ENCODE results near the gene RAB34. TPM values are rescaled to one million over a fixed set of nuclear protein-coding genes. Genes with fewer than 3 reads are reported as not detected.

Gene RAB34
- total and polyA plus RNA-seq, 2 donors (not counting 3 experiments of a cell fraction or from before 2014, with no cell fraction given) = 62.3 to 113 TPM

- Histone ChIP-seq H3K9ac (replicated peaks; ENCODE audit: extremely low read depth, insufficient read depth, low read length) (peak overlapping the region; percentile 22), H4K20me1 (replicated peaks; ENCODE audit: control insufficient read depth, extremely low read depth, insufficient read depth, low read length) (no peaks in the 10 kb centered on the region), H3K4me2 (ENCODE audit: insufficient read depth, low read length) (peak overlapping the region; percentile 31), H3K79me2 (ENCODE audit: control insufficient read depth, insufficient read depth, low read length) (peaks cover 42% of the 10 kb centered on the region), H3K27me3 (ENCODE audit: control insufficient read depth in 2 of 2, insufficient read depth in 2 of 2, low read length in 2 of 2) (no peaks in the 10 kb centered on the region), H3K27ac (ENCODE audit: insufficient read depth, low read depth, low read length) (peak overlapping the region; percentile 58), H3K9me1 (replicated peaks; ENCODE audit: control insufficient read depth, extremely low read depth, insufficient read depth, low read length) (no peaks in the 10 kb centered on the region), H3K4me3 (replicated peaks in 1 of 3; ENCODE audit: insufficient read depth in 1 of 3, low read depth in 1 of 3, low read length in 3 of 3) (no peak overlapping the region), H3K4me1 (ENCODE audit: control insufficient read depth, extremely low read depth, insufficient read depth, low read length) (peaks cover 38% of the 10 kb centered on the region), H3K9me3 (replicated peaks; ENCODE audit: control insufficient read depth, insufficient read depth, low read length) (no peaks in the 10 kb centered on the region), H3K36me3 (ENCODE audit: control insufficient read depth in 2 of 2, extremely low read depth in 1 of 2, insufficient read depth in 2 of 2, low read length in 2 of 2) (peaks cover 16 to 21% of the 10 kb centered on the region in 2 experiments), H2AFZ (ENCODE audit: low read depth, low read length) (peak overlapping the region; percentile 63)
- dilution Hi-C loops (cut with MboI; ENCODE audit: extremely low pct_ligation_motif_present, low sequenced_read_pairs) = no loop called here
- ChIA-PET POLR2A (no interaction called here), CTCF (interaction anchor here (2.1 kb wide), 1 partner anchor 72 kb away, joined by 10 read pairs; no protein-coding TSS in a partner anchor)
- no TSS peak for BruUV-seq (replicated peaks)
- FAIRE-seq = no peak
- DNase-seq (ENCODE audit: low read depth, low spot score) = no peak
- intact Hi-C loops (cut with micrococcal nuclease) = loop anchor here (1.0 to 5.0 kb wide), 4 partner anchors 7 to 234 kb away; partner anchors contain the start of genes BLTP2 and PROCA1
- TF ChIP-seq MAX (IDR thresholded peaks at IDR 0.05; ENCODE audit: insufficient read depth, insufficient read length) = no peak
Measured at GRCh38 chr17:28718333-28719020, 809 bp upstream of the RAB34 start.

- Histone ChIP-seq H2AFZ (ENCODE audit: low read depth, low read length) (peak overlapping the region; percentile 69), H3K9me3 (replicated peaks; ENCODE audit: control insufficient read depth, insufficient read depth, low read length) (no peaks in the 10 kb centered on the region), H3K4me1 (ENCODE audit: control insufficient read depth, extremely low read depth, insufficient read depth, low read length) (peaks cover 28% of the 10 kb centered on the region), H3K9ac (replicated peaks; ENCODE audit: extremely low read depth, insufficient read depth, low read length) (peak overlapping the region; percentile 65), H3K4me2 (ENCODE audit: insufficient read depth, low read length) (peak overlapping the region; percentile 72), H3K79me2 (ENCODE audit: control insufficient read depth, insufficient read depth, low read length) (peaks cover 27% of the 10 kb centered on the region), H4K20me1 (replicated peaks; ENCODE audit: control insufficient read depth, extremely low read depth, insufficient read depth, low read length) (no peaks in the 10 kb centered on the region), H3K27ac (ENCODE audit: insufficient read depth, low read depth, low read length) (peak overlapping the region; percentile 76), H3K9me1 (replicated peaks; ENCODE audit: control insufficient read depth, extremely low read depth, insufficient read depth, low read length) (no peaks in the 10 kb centered on the region), H3K36me3 (ENCODE audit: control insufficient read depth in 2 of 2, extremely low read depth in 1 of 2, insufficient read depth in 2 of 2, low read length in 2 of 2) (peaks cover 3 to 11% of the 10 kb centered on the region in 2 experiments), H3K4me3 (replicated peaks in 1 of 3; ENCODE audit: insufficient read depth in 1 of 3, low read depth in 1 of 3, low read length in 3 of 3) (peak overlapping the region; percentile 19 to 60 (median 44)), H3K27me3 (ENCODE audit: control insufficient read depth in 2 of 2, insufficient read depth in 2 of 2, low read length in 2 of 2) (no peaks in the 10 kb centered on the region)
- TF ChIP-seq JUN (IDR thresholded peaks at IDR 0.05; ENCODE audit: borderline replicate concordance, insufficient read depth, insufficient read length, low read depth) = no peak
- TF ChIP-seq CTCF (IDR thresholded peaks at IDR 0.05; ENCODE audit: extremely low read depth in 1 of 2, insufficient read depth in 1 of 2, low read depth in 1 of 2, low read length in 2 of 2) = no peak
- peak; percentile 7 for TF ChIP-seq POLR2A (IDR thresholded peaks at IDR 0.05; ENCODE audit: low read depth, low read length)
- no peak for TF ChIP-seq MYC (IDR thresholded peaks at IDR 0.05; ENCODE audit: low read depth, low read length)
- TSS peak; percentile 25 for BruUV-seq (replicated peaks)
- POLR2A ChIA-PET = no interaction called here
- peak; percentile 30 for DNase-seq (ENCODE audit: low read depth, low spot score)
- dilution Hi-C loops (cut with MboI; ENCODE audit: extremely low pct_ligation_motif_present, low sequenced_read_pairs) = no loop called here
- FAIRE-seq = no peak
- intact Hi-C loops (cut with micrococcal nuclease) = loop anchor here (5.0 kb wide), 2 partner anchors 70 to 95 kb away; partner anchors contain the start of gene BLTP2
- CTCF ChIA-PET = no interaction called here
Measured at GRCh38 chr17:28716740-28717577, 709 bp downstream of the RAB34 start.

Data from endothelial cell of umbilical vein (primary cell).